IMR-90 (cell line): Measurements from ENCODE around the gene ATRX. TPM values are rescaled to one million over a fixed set of nuclear protein-coding genes. Genes with fewer than 3 reads are reported as not detected.
"Not testable (repeated sequence)": the region's sequence is repeated elsewhere in the genome, so short reads cannot be mapped to it uniquely, and the experiment has no call there.

Source experiments
- ATAC-seq: fragments of 200-7000 bp; cut with Tn5 transposase; 2 replicates; pipeline ENCODE4 v1.9.1; 2020; ENCODE audit warnings: low read depth, mild to moderate bottlenecking, moderate library complexity
- BruUV-seq: library from RNA; stranded (reverse); fragments of 400-500 nt; replicated peaks from 2 replicates; lab custom pipeline; 2021; lab: Mats Ljungman, UMichigan
- CTCF ChIA-PET: fragments of 300-600 bp; formaldehyde crosslinking; extraction: SDS; loops from one replicate; lab custom pipeline; 2021; ENCODE audit warnings: antibody characterized with exemption; lab: Yijun Ruan, JAX
- POLR2A ChIA-PET: fragments of 300-600 bp; sonication (Branson Sonifier 250); formaldehyde crosslinking; loops from one replicate; lab custom pipeline; 2022; ENCODE audit warnings: antibody characterized with exemption; ENCODE audit not compliant: unreplicated experiment; lab: Charles Lee
- DNase-seq: peaks from one replicate; pipeline ENCODE4 v3.0.0; 2013
- H2AFZ ChIP-seq: replicated peaks from 2 replicates; pipeline ENCODE3; 2013; ENCODE audit warnings: low read length, mild to moderate bottlenecking; ENCODE audit not compliant: poor library complexity
- H2AK5ac ChIP-seq: 2 replicates; pipeline ENCODE4 v1.6.1; 2013; ENCODE audit warnings: low read depth, low read length, inconsistent platforms
- H2AK9ac ChIP-seq: replicated peaks from 2 replicates; pipeline ENCODE3; 2013; ENCODE audit warnings: mild to moderate bottlenecking, low read depth, low read length, moderate library complexity; ENCODE audit not compliant: poor library complexity
- H2BK120ac ChIP-seq: 2 replicates; pipeline ENCODE4 v1.6.1; 2013; ENCODE audit warnings: low read depth, low read length, inconsistent platforms
- H2BK15ac ChIP-seq: 3 replicates; pipeline ENCODE4 v1.6.1; 2013; ENCODE audit warnings: low read depth, low read length, inconsistent platforms
- H2BK20ac ChIP-seq: 2 replicates; pipeline ENCODE4 v1.6.1; 2013; ENCODE audit warnings: low read depth, mild to moderate bottlenecking, inconsistent platforms, low read length, moderate library complexity
- H2BK5ac ChIP-seq: 2 replicates; pipeline ENCODE4 v1.6.1; 2013; ENCODE audit warnings: mild to moderate bottlenecking, low read depth, low read length, inconsistent platforms; ENCODE audit not compliant: poor library complexity, severe bottlenecking
- H3K14ac ChIP-seq: replicated peaks from 2 replicates; pipeline ENCODE4 v1.6.1; 2013; ENCODE audit warnings: low read depth, low read length, inconsistent platforms
- H3K18ac ChIP-seq: 2 replicates; pipeline ENCODE4 v1.6.1; 2013; ENCODE audit warnings: low read depth, low read length, control low read depth
- H3K23ac ChIP-seq: 2 replicates; pipeline ENCODE4 v1.6.1; 2013; ENCODE audit warnings: low read depth, low read length, inconsistent platforms
- H3K27ac ChIP-seq: 2 replicates; pipeline ENCODE4 v1.5.1; 2013; ENCODE audit warnings: mild to moderate bottlenecking, control low read depth, low read length; ENCODE audit not compliant: insufficient read depth
- H3K27me3 ChIP-seq: 2 replicates; pipeline ENCODE4 v1.6.1; 2013; ENCODE audit warnings: low read length; ENCODE audit not compliant: control insufficient read depth, insufficient read depth
- H3K36me3 ChIP-seq: 2 replicates; pipeline ENCODE4 v1.6.1; 2013; ENCODE audit warnings: low read length, mixed read lengths; ENCODE audit not compliant: control insufficient read depth, insufficient read depth
- H3K4ac ChIP-seq: 2 replicates; pipeline ENCODE4 v1.6.1; 2013; ENCODE audit warnings: low read depth, low read length, inconsistent platforms
- H3K4me1 ChIP-seq: 2 replicates; pipeline ENCODE4 v1.6.1; 2013; ENCODE audit warnings: low read length, mixed read lengths; ENCODE audit not compliant: control insufficient read depth, insufficient read depth
- H3K4me2 ChIP-seq: 2 replicates; pipeline ENCODE4 v1.6.1; 2013; ENCODE audit warnings: low read depth, mild to moderate bottlenecking, control low read depth, low read length, moderate library complexity
- H3K4me3 ChIP-seq: 2 replicates; pipeline ENCODE4 v1.5.1; 2013; ENCODE audit warnings: low read depth, mild to moderate bottlenecking, control low read depth, low read length, moderate library complexity; ENCODE audit not compliant: insufficient read depth
- H3K56ac ChIP-seq: 2 replicates; pipeline ENCODE4 v1.6.1; 2013; ENCODE audit warnings: low read length, inconsistent platforms; ENCODE audit not compliant: insufficient read depth; ENCODE audit errors: extremely low read depth
- H3K79me1 ChIP-seq, 2 experiments: 2 replicates each; pipeline ENCODE4 v1.6.1; 2013; ENCODE audit warnings: low read length in 2 of 2, inconsistent platforms in 1 of 2, low read depth in 1 of 2
- H3K9ac ChIP-seq: 2 replicates; pipeline ENCODE4 v1.6.1; 2013; ENCODE audit warnings: low read depth, low read length, control low read depth
- H3K9me1 ChIP-seq: 2 replicates; pipeline ENCODE4 v1.6.1; 2013; ENCODE audit warnings: low read length, inconsistent platforms; ENCODE audit not compliant: insufficient read depth
- H3K9me3 ChIP-seq: 2 replicates; pipeline ENCODE4 v1.6.1; 2013; ENCODE audit warnings: low read length; ENCODE audit not compliant: control insufficient read depth, insufficient read depth
- H4K20me1 ChIP-seq: 2 replicates; pipeline ENCODE4 v1.6.1; 2013; ENCODE audit warnings: low read length, inconsistent platforms; ENCODE audit not compliant: insufficient read depth
- H4K5ac ChIP-seq: 2 replicates; pipeline ENCODE4 v1.6.1; 2013; ENCODE audit warnings: mild to moderate bottlenecking, low read depth, low read length, control low read depth
- H4K8ac ChIP-seq, 2 experiments: 2 replicates each; pipeline ENCODE4 v1.6.1; 2013; ENCODE audit warnings: low read depth in 2 of 2, low read length in 2 of 2, control low read depth in 1 of 2, inconsistent platforms in 1 of 2
- H4K91ac ChIP-seq: 2 replicates; pipeline ENCODE4 v1.6.1; 2013; ENCODE audit warnings: low read depth, low read length, inconsistent platforms; ENCODE audit not compliant: insufficient read depth
- WGBS, 2 experiments: methylation state at CpG; one replicate each; pipeline versions ENCODE4 v1.1.5 to v1.1.7; 2013; ENCODE audit warnings: missing lambda C conversion rate in 2 of 2; ENCODE audit not compliant: insufficient read length in 1 of 2; ENCODE audit errors: extremely low coverage in 2 of 2; 5-methylcytosine and 5-hydroxymethylcytosine counted together
- dilution Hi-C: fragments of 300-500 bp; cut with HindIII; formaldehyde crosslinking; loops from one replicate; pipeline ENCODE4 v1.14.3; 2018; ENCODE audit warnings: low sequenced_read_pairs; ENCODE audit not compliant: unreplicated experiment
- in situ Hi-C: fragments of 300-500 bp; cut with MboI; formaldehyde crosslinking; loops from 3 replicates; pipeline ENCODE4 v1.14.3; 2019; ENCODE audit warnings: low sequenced_read_pairs, inconsistent platforms, mixed read lengths
- intact Hi-C: fragments of 100-400 bp; cut with micrococcal nuclease; formaldehyde crosslinking; loops from 2 replicates; pipeline ENCODE4 v1.10.0; 2022
- polyA plus RNA-seq, 3 experiments: library from polyadenylated mRNA; depleted of rRNA; stranded (reverse); fragments of >200 nt; gene quantifications; 2 replicates each; pipeline ENCODE4 v1.2.3, GENCODE V29; 2012; ENCODE audit warnings: low replicate concordance in 1 of 3
- total RNA-seq: library from RNA; depleted of rRNA; stranded (reverse); fragments of >200 nt; gene quantifications from 2 replicates; pipeline ENCODE4 v1.2.3, GENCODE V29; 2012

Gene ATRX
- total and polyA plus RNA-seq, 2 of the 4 experiments (the other 2 are of a cell fraction): 20.7 to 73.8 TPM

GRCh38 chrX:77831544-77831943, 45.5 kb upstream of the ATRX start:
- H3K79me1 ChIP-seq, BruUV-seq, H3K23ac ChIP-seq, H4K20me1 ChIP-seq, in situ Hi-C loops, H2BK15ac ChIP-seq, H3K27me3 ChIP-seq, DNase-seq, H2AFZ ChIP-seq, H3K14ac ChIP-seq, H3K36me3 ChIP-seq, H3K27ac ChIP-seq, intact Hi-C loops, H2AK9ac ChIP-seq, H3K4me3 ChIP-seq, H3K4me2 ChIP-seq, dilution Hi-C loops, H3K9me3 ChIP-seq, ATAC-seq, H3K9ac ChIP-seq, H3K4ac ChIP-seq, H2BK20ac ChIP-seq, H3K18ac ChIP-seq, H2BK5ac ChIP-seq, H3K4me1 ChIP-seq, H2AK5ac ChIP-seq, H4K8ac ChIP-seq, H3K56ac ChIP-seq, H2BK120ac ChIP-seq, H4K5ac ChIP-seq, H3K9me1 ChIP-seq, POLR2A ChIA-PET, CTCF ChIA-PET, H4K91ac ChIP-seq: not testable (repeated sequence)
- WGBS, 2 experiments: no CpG with 5 or more reads among the region's 5 CpGs

GRCh38 chrX:77821989-77822388, 36.0 kb upstream of the ATRX start:
- H3K4me1 ChIP-seq, H3K56ac ChIP-seq, CTCF ChIA-PET, in situ Hi-C loops, H3K36me3 ChIP-seq, H3K23ac ChIP-seq, H3K14ac ChIP-seq, DNase-seq, H3K9me1 ChIP-seq, H4K5ac ChIP-seq, H2BK120ac ChIP-seq, H2AFZ ChIP-seq, dilution Hi-C loops, H2BK20ac ChIP-seq, H4K91ac ChIP-seq, H3K9ac ChIP-seq, intact Hi-C loops, H3K4me2 ChIP-seq, H3K18ac ChIP-seq, H3K27me3 ChIP-seq, H3K79me1 ChIP-seq, H2BK5ac ChIP-seq, H3K27ac ChIP-seq, H2BK15ac ChIP-seq, H2AK9ac ChIP-seq, H2AK5ac ChIP-seq, H3K4me3 ChIP-seq, H3K4ac ChIP-seq, H4K20me1 ChIP-seq, H3K9me3 ChIP-seq, ATAC-seq, BruUV-seq, POLR2A ChIA-PET, H4K8ac ChIP-seq: not testable (repeated sequence)
- WGBS, 2 experiments: no CpG with 5 or more reads among the region's 2 CpGs
